Motor neuron (in vitro differentiated cells): ENCODE measurements around the gene ZBTB5. TPM values are rescaled to one million over a fixed set of nuclear protein-coding genes. Genes with fewer than 3 reads are reported as not detected.

ENCODE experiments used
- ATAC-seq, 8 experiments: fragments of 200-7000 bp; cut with Tn5 transposase; replicated peaks in 6 of 8; 2 replicates each; pipeline ENCODE4 v1.8.0; 2021; ENCODE audit warnings: mild to moderate bottlenecking in 8 of 8, moderate library complexity in 8 of 8
- H3K27ac ChIP-seq, 2 donors: fragments of 250-450 bp; sonication (Bioruptor Pico); 2 replicates each; pipeline ENCODE4 v1.9.0; 2021; ENCODE audit warnings: antibody characterized with exemption in 2 of 2, mild to moderate bottlenecking in 2 of 2, moderate library complexity in 1 of 2
- H3K4me1 ChIP-seq, 2 donors: fragments of 250-450 bp; sonication (Bioruptor Pico); replicated peaks in 1 of 2; 2 replicates each; pipeline ENCODE4 v1.6.1; 2021; ENCODE audit warnings: antibody characterized with exemption in 2 of 2, mild to moderate bottlenecking in 2 of 2, moderate library complexity in 1 of 2
- H3K4me3 ChIP-seq, 5 donors: fragments of 250-450 bp; sonication (Bioruptor Pico); 2 replicates each; pipeline ENCODE4 v1.9.0; 2021; ENCODE audit warnings: antibody characterized with exemption in 5 of 5, mild to moderate bottlenecking in 5 of 5, moderate library complexity in 4 of 5
- WGBS, 10 experiments: fragments of 450-650 bp; shearing (Covaris generic); methylation state at CpG; one replicate each; pipeline ENCODE4 v1.0.0; 2022; 5-methylcytosine and 5-hydroxymethylcytosine counted together
- in situ Hi-C, 9 experiments: fragments of 400-800 bp; cut with MboI; loops; one replicate each; pipeline ENCODE4 v1.15.0; 2021; ENCODE audit warnings: low sequenced_read_pairs in 9 of 9, low pct_unique_long_range_greater_than_20kb in 2 of 9; ENCODE audit not compliant: unreplicated experiment in 9 of 9
- total RNA-seq, 8 experiments: library from RNA; unstranded; fragments of 300-600 nt; gene quantifications; 2 replicates each; pipeline versions ENCODE4 v1.2.3 to v1.2.4, GENCODE V29; 2022

Gene ZBTB5
- total RNA-seq, 8 experiments from 2014 or later: 4.6 to 27.0 (median 19.9) TPM

- Histone ChIP-seq H3K27ac (no peak overlapping the region), H3K4me3 (no peak overlapping the region), H3K4me1 (no peaks in the 10 kb centered on the region)
- 52 to 100% (median 87%) methylated on average over 1 to 4 of the region's 4 CpGs; no CpG with 5 or more reads in 4 of the 10 experiments for WGBS, 10 experiments
- ATAC-seq: no peak
- in situ Hi-C loops: no loop called here
Observed at GRCh38 chr9:37413311-37413710, 51.9 kb downstream of the ZBTB5 start.

GRCh38 chr9:37412431-37413151, 52.7 kb downstream of the ZBTB5 start:
- ATAC-seq: peak in 1 of 8 experiments; percentile 15
- Histone ChIP-seq H3K4me1 (no peaks in the 10 kb centered on the region), H3K4me3 (no peak overlapping the region), H3K27ac (no peak overlapping the region)
- in situ Hi-C loops: no loop called here
- WGBS, 10 experiments: 20 to 92% (median 60%) methylated on average over 1 to 16 of the region's 17 CpGs; no CpG with 5 or more reads in 4 of the 10 experiments

- in situ Hi-C loops: no loop called here
- ATAC-seq: peak in 3 of 8 experiments; percentile 6 to 42 (median 11)
Observed at GRCh38 chr9:37410969-37411785, 54.1 kb downstream of the ZBTB5 start.

GRCh38 chr9:37410354-37410861, 54.8 kb downstream of the ZBTB5 start:
- WGBS, 10 experiments: 65 to 80% (median 80%) methylated on average over 1 to 7 of the region's 9 CpGs; no CpG with 5 or more reads in 7 of the 10 experiments
- in situ Hi-C loops: no loop called here
- ATAC-seq: no peak
- Histone ChIP-seq H3K4me1 (no peaks in the 10 kb centered on the region), H3K27ac (no peak overlapping the region), H3K4me3 (no peak overlapping the region)

More at GRCh38 chr9:37410969-37411785, 54.1 kb downstream of the ZBTB5 start:
- WGBS, 10 experiments: 67 to 100% (median 83%) methylated on average over 1 to 5 of the region's 13 CpGs; no CpG with 5 or more reads in 4 of the 10 experiments
- Histone ChIP-seq H3K4me3 (no peak overlapping the region), H3K27ac (no peak overlapping the region), H3K4me1 (no peaks in the 10 kb centered on the region)

- 21 to 100% (median 66%) methylated on average over 1 to 6 of the region's 22 CpGs; no CpG with 5 or more reads in 4 of the 10 experiments for WGBS, 10 experiments
Observed at GRCh38 chr9:37408933-37409710, 56.1 kb downstream of the ZBTB5 start.

GRCh38 chr9:37407468-37407867, 57.8 kb downstream of the ZBTB5 start:
- no peak overlapping the region for H3K4me3 ChIP-seq
- WGBS, 10 experiments: 0 to 67% (median 43%) methylated on average over 1 to 2 of the region's 2 CpGs; no CpG with 5 or more reads in 2 of the 10 experiments
- no peak for ATAC-seq
- no peak overlapping the region for H3K27ac ChIP-seq
- H3K4me1 ChIP-seq: no peaks in the 10 kb centered on the region
- in situ Hi-C loops: loop anchor here in 1 of 9 experiments (10.0 kb wide), 1 partner anchor 413 kb away; no protein-coding TSS in a partner anchor

More at GRCh38 chr9:37408933-37409710, 56.1 kb downstream of the ZBTB5 start:
- H3K4me3 ChIP-seq: no peak overlapping the region
- H3K27ac ChIP-seq: no peak overlapping the region
- H3K4me1 ChIP-seq: no peaks in the 10 kb centered on the region
- in situ Hi-C loops: loop anchor here in 1 of 9 experiments (10.0 kb wide), 1 partner anchor 414 kb away; no protein-coding TSS in a partner anchor
- no peak for ATAC-seq

GRCh38 chr9:37406603-37407401, 58.4 kb downstream of the ZBTB5 start:
- Histone ChIP-seq H3K27ac (no peak overlapping the region), H3K4me1 (no peaks in the 10 kb centered on the region), H3K4me3 (no peak overlapping the region)
- in situ Hi-C loops: loop anchor here in 1 of 9 experiments (10.0 kb wide), 1 partner anchor 412 kb away; no protein-coding TSS in a partner anchor
- 30 to 100% (median 94%) methylated on average over 1 to 6 of the region's 11 CpGs; no CpG with 5 or more reads in 4 of the 10 experiments for WGBS, 10 experiments
- no peak for ATAC-seq

- in situ Hi-C loops: loop anchor here in 1 of 9 experiments (10.0 kb wide), 1 partner anchor 411 kb away; no protein-coding TSS in a partner anchor
- H3K4me1 ChIP-seq: no peaks in the 10 kb centered on the region
- no peak for ATAC-seq
- 33 to 95% (median 80%) methylated on average over 1 to 8 of the region's 10 CpGs; no CpG with 5 or more reads in 1 of the 10 experiments for WGBS, 10 experiments
- no peak overlapping the region for H3K27ac ChIP-seq
- H3K4me3 ChIP-seq: no peak overlapping the region
Observed at GRCh38 chr9:37405764-37406380, 59.4 kb downstream of the ZBTB5 start.

- Histone ChIP-seq H3K4me1 (no peaks in the 10 kb centered on the region), H3K4me3 (no peak overlapping the region), H3K27ac (no peak overlapping the region)
- no peak for ATAC-seq
- in situ Hi-C loops: loop anchor here in 1 of 9 experiments (10.0 kb wide), 1 partner anchor 411 kb away; no protein-coding TSS in a partner anchor
- 40 to 94% (median 75%) methylated on average over 1 to 3 of the region's 3 CpGs; no CpG with 5 or more reads in 2 of the 10 experiments for WGBS, 10 experiments
Observed at GRCh38 chr9:37405350-37405749, 59.9 kb downstream of the ZBTB5 start.

- in situ Hi-C loops: loop anchor here in 1 of 9 experiments (10.0 kb wide), 1 partner anchor 410 kb away; no protein-coding TSS in a partner anchor
- Histone ChIP-seq H3K4me1 (no peaks in the 10 kb centered on the region), H3K27ac (no peak overlapping the region), H3K4me3 (no peak overlapping the region)
- no peak for ATAC-seq
- 17 to 100% (median 83%) methylated on average over 1 to 7 of the region's 9 CpGs; no CpG with 5 or more reads in 2 of the 10 experiments for WGBS, 10 experiments
Observed at GRCh38 chr9:37404590-37404989, 60.7 kb downstream of the ZBTB5 start.

- in situ Hi-C loops: no loop called here
Observed at GRCh38 chr9:37399336-37399735, 65.9 kb downstream of the ZBTB5 start.

More at GRCh38 chr9:37399336-37399735, 65.9 kb downstream of the ZBTB5 start:
- no peak for ATAC-seq
- Histone ChIP-seq H3K4me1 (no peaks in the 10 kb centered on the region), H3K27ac (no peak overlapping the region), H3K4me3 (no peak overlapping the region)
- WGBS, 10 experiments: 19 to 90% (median 60%) methylated on average over 1 to 2 of the region's 2 CpGs; no CpG with 5 or more reads in 1 of the 10 experiments
